Measurements from ENCODE around the gene LEF1.

LEF1 gene

GRCh38 chr4:108148316-108148715 is 20.4 kb downstream of the LEF1 start:
- no peak for DNase-seq (ENCODE audit: low spot score)

- DNase-seq (ENCODE audit: low spot score) = no peak
Observed at GRCh38 chr4:108146819-108147218, 21.9 kb downstream of the LEF1 start.

- DNase-seq (ENCODE audit: low spot score) = no peak
Observed at GRCh38 chr4:108146336-108146735, 22.4 kb downstream of the LEF1 start.

GRCh38 chr4:108144451-108144850 is 24.3 kb downstream of the LEF1 start:
- no peak for DNase-seq (ENCODE audit: low spot score)

GRCh38 chr4:108143515-108143914 is 25.2 kb downstream of the LEF1 start:
- no peak for DNase-seq (ENCODE audit: low spot score)

- no peak for DNase-seq (ENCODE audit: low spot score)
Observed at GRCh38 chr4:108142870-108143269, 25.9 kb downstream of the LEF1 start.

- DNase-seq (ENCODE audit: low spot score) = no peak
Observed at GRCh38 chr4:108141213-108141950, 27.4 kb downstream of the LEF1 start.

- no peak for DNase-seq (ENCODE audit: low spot score)
Observed at GRCh38 chr4:108140328-108140727, 28.4 kb downstream of the LEF1 start.

GRCh38 chr4:108139089-108139488 is 29.6 kb downstream of the LEF1 start:
- no peak for DNase-seq (ENCODE audit: low spot score)

GRCh38 chr4:108135549-108136209 is 33.1 kb downstream of the LEF1 start:
- DNase-seq (ENCODE audit: low spot score) = no peak

GRCh38 chr4:108130955-108131354 is 37.8 kb downstream of the LEF1 start:
- DNase-seq (ENCODE audit: low spot score) = no peak

- DNase-seq (ENCODE audit: low spot score) = no peak
Observed at GRCh38 chr4:108129196-108129595, 39.5 kb downstream of the LEF1 start.

GRCh38 chr4:108126806-108127205 is 41.9 kb downstream of the LEF1 start:
- DNase-seq (ENCODE audit: low spot score) = no peak

- no peak for DNase-seq (ENCODE audit: low spot score)
Observed at GRCh38 chr4:108120789-108121188, 47.9 kb downstream of the LEF1 start.

- DNase-seq (ENCODE audit: low spot score) = no peak
Observed at GRCh38 chr4:108119199-108119800, 49.4 kb downstream of the LEF1 start.

GRCh38 chr4:108118505-108118904 is 50.2 kb downstream of the LEF1 start:
- no peak for DNase-seq (ENCODE audit: low spot score)

GRCh38 chr4:108117418-108118182 is 51.1 kb downstream of the LEF1 start:
- no peak for DNase-seq (ENCODE audit: low spot score)

- DNase-seq (ENCODE audit: low spot score) = no peak
Observed at GRCh38 chr4:108116423-108117168, 52.1 kb downstream of the LEF1 start.

GRCh38 chr4:108115168-108115526 is 53.6 kb downstream of the LEF1 start:
- no peak for DNase-seq (ENCODE audit: low spot score)

GRCh38 chr4:108114503-108114902 is 54.2 kb downstream of the LEF1 start:
- no peak for DNase-seq (ENCODE audit: low spot score)

- no peak for DNase-seq (ENCODE audit: low spot score)
Observed at GRCh38 chr4:108113229-108113628, 55.5 kb downstream of the LEF1 start.

- no peak for DNase-seq (ENCODE audit: low spot score)
Observed at GRCh38 chr4:108111781-108112180, 57.0 kb downstream of the LEF1 start.

Data from AG08396 (cell line).